GM18867 (cell line): ENCODE results near the gene STK32C.

ENCODE experiments used
- ATAC-seq: cut with Tn5 transposase; IDR thresholded peaks from one replicate; pipeline ENCODE4 v1.9.1; 2021; ENCODE audit warnings: mild to moderate bottlenecking, moderate library complexity; ENCODE audit not compliant: unreplicated experiment

STK32C gene

DNA sequence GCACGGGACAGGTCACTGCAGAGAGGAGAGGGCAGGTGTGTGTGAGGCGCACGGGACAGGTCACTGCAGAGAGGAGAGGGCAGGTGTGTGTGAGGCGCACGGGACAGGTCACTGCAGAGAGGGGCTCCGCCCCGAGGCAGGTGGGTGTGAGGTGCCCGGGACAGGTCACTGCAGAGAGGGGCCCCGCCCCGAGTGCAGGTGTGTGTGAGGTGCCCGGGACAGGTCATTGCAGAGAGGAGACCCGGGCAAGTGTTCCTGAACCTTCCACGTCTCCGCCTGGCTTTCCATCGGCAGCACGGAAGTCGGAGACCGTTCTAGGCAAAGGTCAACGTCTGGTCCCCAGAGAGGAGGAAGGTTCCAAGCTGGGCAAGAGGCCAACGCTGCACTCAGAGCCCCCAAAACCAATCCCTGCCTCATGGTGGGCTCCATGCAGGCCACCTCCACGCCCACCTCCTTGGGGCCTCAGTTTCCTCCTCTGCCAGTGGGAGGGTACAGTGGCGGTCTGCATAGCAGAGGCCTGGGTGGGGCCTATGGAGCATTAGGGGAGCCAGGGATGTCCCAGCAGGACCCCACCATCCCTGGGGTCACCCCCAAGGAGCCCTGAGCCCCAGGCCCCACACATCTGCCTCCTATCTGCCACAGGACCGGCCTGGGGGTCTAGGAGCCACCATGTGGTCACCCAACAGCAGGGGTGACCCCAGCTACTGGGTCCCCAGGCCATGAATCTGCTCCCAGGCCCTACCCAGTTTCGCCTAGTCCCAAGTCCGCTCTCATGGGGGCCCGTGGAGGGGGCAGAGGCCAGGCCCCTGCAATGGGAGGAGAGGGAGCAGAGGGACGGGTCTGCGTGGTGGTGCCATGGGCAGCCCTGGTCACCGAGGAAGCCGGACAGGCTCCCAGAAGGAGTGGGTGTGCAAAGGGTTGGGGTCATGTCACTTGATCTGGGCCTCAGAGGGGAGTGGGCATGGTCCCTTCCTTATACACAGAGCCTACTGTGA lies 57.0 kb downstream of the STK32C start:
- ATAC-seq: no peak

DNA sequence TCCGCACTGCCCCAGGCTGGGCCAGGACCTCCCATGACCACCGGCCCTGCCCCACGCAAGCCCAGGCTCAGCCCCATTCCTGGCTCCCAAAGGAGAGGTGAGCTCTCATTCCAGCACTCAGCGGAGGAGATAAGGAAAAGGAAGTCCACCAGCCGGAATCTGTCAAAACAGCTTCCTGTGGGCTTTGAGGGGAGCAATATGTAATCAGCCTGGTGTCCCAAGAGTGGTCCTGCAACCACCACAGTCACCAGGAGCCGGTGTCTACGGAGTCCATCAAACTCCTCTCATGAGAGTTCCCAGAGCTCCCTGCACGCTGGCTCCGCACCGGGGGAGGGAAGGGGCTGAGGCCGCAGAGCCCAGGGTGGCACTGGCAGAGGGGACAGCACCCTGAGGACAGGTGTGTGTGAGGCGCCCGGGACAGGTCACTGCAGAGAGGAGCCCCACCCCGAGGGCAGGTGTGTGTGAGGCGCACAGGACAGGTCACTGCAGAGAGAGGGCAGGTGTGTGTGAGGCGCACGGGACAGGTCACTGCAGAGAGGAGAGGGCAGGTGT lies 57.9 kb downstream of the STK32C start:
- ATAC-seq: no peak

DNA sequence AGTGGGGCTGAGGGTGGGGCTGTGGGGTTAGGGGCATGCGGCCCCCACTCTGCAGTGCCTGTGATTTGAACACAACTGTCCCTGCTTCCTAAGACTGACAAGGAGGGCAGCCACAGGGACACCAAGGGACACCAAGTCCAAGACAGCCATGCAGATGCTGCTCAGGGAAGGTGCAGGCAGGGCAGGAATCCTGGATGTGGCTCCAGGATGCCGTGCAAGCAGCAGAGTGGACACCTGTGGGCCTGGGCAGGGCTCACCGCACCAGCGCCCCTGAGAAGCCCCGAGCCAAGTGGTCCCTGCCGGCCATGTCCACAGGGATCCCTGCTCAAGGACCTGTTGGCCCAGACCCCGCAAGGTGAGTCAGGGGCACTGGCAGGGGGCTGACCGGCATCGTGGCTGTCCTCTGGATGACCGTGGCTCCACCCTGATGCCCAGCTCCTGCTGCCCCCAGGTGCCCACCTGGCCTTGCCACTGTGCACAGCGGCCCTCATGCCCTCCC lies 58.5 kb downstream of the STK32C start:
- no peak for ATAC-seq

DNA sequence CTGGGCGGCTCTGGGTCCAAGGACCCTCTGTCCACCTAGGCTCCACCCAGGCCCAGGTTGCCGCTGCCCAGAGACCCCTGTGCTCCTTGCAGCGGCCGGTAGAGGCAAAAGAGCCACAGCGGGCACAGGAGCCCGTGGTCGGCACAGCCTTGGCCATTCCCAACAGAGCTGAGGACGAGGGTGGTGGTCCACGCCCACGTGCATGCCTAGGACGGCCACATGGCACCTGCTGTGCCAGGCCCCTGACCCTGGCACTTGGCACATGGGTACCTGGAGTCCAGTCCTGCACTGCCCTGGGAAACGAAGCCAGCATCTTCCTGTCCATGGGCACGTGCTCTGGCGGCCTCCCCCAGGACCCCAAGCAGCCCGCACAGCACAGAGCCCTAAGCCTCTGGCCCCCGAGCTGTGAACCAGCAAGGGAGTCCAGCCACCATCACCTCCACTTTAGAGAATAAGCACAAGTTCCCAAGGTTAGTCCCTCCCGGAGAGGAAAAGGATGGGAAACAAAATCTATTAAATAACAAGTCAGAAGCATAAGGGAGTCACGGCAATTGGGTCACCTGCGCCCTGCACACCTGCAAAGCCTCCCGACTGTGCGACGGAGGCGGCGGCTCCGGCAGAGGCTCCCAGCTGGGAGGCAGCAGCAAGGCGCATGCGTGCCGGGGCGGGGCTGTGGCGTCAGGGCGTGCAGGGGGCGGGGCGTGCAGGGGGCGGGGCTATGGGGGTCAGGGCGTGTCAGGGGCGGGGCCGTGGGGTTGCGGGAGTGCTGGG lies 59.1 kb downstream of the STK32C start:
- ATAC-seq: no peak

DNA sequence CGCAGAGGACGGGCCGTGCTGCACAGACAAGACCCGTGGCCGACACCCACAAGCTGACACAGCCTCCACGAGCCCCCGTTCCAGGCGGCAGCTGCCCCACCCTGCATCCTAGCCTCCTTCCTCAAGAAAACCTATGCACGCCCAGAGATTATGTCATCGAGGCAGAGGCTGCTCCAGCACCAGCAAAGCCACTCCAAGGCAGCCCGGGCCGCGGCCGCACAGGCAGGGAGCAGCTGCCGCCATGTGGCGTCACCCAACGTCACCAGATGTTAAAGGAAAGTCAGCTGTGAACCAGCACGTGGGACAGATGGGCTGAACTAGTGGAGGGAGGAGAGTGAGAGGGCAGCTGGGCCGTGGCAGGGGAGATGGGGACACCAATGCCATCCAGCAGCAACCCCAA lies 59.8 kb downstream of the STK32C start:
- ATAC-seq: no peak

DNA sequence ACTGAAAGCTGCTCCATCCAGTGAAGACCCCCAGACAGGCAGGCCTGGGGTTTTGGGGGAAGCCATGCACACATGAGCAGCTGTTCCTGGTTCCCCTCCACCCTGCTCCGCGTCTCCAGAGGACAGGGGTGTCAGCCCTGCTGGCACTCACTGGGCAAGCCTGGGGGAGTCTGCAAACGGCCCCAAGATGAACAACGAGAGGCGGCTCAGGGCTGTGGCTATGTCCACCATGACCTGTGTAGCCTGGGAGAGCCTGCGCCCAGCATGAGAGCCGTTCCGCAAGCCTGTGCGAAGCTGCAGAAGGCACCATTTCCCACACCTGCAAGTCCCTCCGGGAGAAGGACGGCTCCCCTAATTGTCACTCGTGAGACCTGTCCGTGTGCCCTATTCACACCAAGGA lies 61.5 kb downstream of the STK32C start:
- no peak for ATAC-seq

GRCh38 chr10:132245056-132245455 lies 62.7 kb downstream of the STK32C start:
- no peak for ATAC-seq

- no peak for ATAC-seq
Observed at GRCh38 chr10:132243626-132244025, 64.1 kb downstream of the STK32C start.

- ATAC-seq: no peak
Observed at GRCh38 chr10:132243141-132243540, 64.6 kb downstream of the STK32C start.

DNA sequence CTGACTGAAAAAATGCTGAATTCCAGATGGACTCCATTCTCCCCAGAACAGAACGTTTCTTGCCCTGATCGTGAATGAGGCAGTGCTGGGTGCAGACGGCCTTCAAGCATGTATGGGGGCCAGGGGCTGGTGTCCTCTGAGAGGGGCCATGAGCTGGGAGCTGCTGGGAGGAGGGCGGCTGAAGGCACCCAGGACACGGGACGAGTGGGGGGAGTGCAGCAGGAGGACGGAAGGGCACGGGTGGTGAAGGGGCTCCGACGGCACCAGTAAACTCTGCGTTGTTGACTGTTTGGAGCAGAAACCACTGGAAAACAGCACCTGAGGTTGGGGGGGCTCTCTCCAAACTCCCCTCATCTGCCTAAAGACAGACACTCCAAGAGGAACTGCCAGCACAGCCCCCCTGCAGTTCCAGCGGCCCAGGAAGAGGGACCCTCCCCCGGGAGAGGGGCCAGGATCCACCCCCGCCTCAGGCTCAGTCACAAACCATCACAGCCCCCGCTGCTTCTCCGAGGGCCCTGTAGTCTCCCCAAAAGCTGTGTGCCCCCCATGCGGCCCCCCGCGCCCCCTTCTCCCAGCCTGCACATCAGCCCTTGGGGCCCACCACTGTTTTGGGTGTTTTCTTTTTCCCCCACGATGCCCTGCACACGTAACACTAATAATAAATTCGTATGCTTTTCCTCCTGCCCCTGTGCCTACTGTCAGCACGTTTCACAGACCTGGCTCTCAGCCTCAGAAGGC lies 65.5 kb downstream of the STK32C start:
- ATAC-seq: no peak

GRCh38 chr10:132241496-132241895 lies 66.3 kb downstream of the STK32C start:
- ATAC-seq: no peak

DNA sequence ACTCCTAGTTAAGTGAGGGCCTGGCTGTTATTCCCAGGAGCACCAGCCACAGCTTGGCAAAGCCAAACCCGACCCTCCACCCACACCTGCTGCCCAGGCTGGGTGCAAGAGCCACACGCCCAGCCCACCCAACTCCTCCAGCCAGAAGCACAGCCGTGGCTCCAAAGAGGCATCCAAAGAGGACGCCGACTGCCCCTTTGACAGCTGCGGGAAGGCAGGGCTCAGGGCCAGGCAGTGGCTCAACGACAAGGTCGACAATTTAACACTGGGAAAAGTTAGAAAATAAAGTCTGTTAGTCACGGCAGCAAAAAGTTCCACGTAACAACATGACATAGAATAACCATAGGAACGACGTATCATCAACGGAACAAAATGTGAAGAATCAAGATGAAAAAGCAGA lies 66.7 kb downstream of the STK32C start:
- ATAC-seq: no peak

GRCh38 chr10:132240581-132240980 lies 67.2 kb downstream of the STK32C start:
- no peak for ATAC-seq

DNA sequence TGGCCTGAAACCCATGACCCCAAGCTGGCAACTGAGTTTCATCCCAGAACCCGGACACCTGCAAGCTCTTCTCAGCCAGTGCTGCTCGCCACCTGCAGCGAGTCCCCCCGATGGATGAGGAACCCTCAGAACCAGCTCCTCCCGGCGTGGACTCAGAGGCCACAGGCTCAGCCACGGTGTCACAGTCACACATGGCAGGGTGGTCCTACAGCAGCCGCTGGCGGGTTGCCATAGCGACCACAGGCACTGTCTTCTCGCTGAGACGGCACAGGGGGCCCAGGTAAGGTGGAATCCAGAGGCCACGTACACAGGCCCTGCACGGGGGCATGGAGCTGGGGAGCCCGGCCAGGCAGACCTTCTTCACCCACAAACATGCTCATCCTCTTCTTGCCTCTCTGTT lies 67.6 kb downstream of the STK32C start:
- no peak for ATAC-seq

DNA sequence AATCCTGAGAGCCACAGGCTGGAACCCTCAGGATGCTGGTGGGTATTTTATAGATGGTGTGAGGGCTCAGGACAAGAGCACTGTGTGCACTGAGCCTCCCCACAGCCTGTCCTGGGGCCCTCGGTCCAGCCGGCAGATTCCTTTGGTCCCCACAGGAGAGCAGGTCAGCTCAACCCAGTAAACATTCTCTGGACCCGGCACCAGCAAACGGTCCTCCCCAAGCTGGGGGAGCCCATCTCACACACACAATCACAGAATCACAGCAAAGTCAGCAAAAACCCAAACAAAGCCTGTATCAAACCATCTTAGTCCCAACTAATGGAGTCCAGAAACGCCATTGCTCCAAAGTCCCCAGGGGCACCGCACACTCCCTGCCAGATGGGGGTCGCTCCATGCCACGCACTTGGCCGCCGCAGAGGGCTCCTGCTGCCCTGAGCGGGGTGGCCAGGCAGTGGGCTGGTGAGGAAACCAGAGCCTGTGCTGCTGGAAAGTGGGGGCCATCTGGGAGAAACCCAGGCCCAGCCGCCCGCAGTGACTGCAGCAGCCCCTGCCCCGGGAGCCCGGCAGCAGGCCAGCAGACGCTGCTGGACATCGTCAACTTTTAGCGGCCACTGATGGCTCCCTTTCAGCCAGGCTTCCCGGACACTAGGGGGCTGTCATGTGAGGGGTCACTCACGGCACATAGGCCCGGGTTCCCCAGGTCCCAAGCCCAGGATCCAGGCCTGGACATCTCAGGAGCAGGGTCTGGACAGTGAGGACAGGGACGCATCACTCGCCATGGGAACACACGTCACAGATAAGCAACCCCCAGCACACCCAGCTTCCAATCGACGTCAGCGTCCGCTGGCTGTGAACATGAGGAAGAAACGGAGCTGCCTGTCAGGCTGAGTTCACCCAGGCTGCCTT lies 68.4 kb downstream of the STK32C start:
- no peak for ATAC-seq

GRCh38 chr10:132238371-132239125 lies 69.2 kb downstream of the STK32C start:
- ATAC-seq: no peak

DNA sequence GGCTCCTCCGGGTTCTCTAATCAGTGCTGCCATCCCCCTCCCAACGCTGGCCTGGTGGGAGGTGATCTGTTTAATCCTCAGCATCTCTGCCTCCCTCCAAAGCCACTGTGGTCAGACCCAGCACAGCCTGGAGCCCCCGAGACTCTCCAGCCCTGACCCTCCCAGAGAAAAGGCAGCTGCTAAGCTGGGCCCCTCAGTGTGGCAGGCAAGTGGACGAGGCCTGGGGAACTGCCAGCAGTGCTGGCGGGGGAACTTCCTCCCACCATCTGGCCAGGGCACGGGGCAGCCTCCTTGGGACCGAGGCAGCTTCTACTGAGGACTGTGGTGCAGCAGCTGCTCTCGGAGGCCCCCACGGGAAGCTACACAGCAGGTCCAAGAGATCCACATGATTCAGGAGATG lies 69.9 kb downstream of the STK32C start:
- ATAC-seq: no peak

GRCh38 chr10:132237396-132237795 lies 70.4 kb downstream of the STK32C start:
- ATAC-seq: no peak

- ATAC-seq: no peak
Observed at GRCh38 chr10:132236881-132237280, 70.9 kb downstream of the STK32C start.
